ENCODE results near the gene ELFN2.

DNA sequence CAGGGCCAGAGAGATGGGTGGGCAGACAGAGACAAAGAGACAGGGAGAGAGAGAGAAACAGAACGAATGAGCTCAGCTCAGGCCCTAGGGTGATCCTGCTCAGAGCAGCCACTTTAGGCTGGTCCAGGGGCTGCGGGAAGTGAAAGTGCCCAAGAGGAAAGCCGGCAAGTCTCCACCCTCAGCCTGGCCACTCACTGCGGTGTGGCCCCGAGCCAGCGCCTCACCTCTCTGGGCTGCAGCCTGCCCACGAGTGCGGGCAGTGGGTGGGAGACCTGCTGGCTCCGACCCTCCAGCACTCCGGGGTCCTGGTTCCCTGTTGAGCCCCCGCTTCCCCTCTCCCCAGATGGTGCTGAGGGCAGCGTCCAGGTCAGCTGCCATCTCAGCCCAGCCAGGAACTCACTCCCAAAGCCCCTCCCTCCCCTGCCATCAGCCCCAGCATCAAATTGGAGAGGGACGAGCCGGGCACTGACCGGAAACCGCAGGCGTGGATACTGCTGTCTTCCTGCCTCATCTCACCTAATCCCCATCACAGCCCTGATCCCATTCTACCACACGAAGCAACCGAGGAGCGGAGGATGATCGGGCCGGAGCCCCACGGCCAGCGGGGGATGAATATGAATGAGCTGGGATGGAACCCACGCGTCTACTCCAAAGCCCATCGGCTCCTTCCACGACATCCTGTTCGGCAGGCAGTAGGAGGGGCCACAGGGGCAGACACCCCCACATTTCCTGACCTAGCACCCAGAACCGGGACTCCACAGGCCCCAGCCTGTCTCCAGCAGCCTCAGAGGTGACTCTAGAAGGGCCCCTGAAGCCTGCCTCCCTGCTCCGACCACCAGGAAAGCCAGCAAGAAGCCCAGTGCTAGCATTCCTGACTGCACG lies 16.9 kb downstream of the ELFN2 start:
- TF ChIP-seq CTCF (conservative IDR thresholded peaks at IDR 0.05; ENCODE audit: low read length) (no peak), EZH2phosphoT487 (IDR thresholded peaks at IDR 0.05; ENCODE audit: borderline replicate concordance, low read depth, low read length) (no peak)

Measured in OCI-LY7 (cell line).